ENCODE results near the gene ZFYVE1.
"Not testable (repeated sequence)": the region's sequence is repeated elsewhere in the genome, so short reads cannot be mapped to it uniquely, and the experiment has no call there.

The ZFYVE1 gene

GRCh38 chr14:72978856-72979255 lies 48.0 kb downstream of the ZFYVE1 start:
- H2AFZ ChIP-seq (ENCODE audit: low read length, unreplicated experiment): no peak overlapping the region
- no peaks in the 10 kb centered on the region for H3K79me2 ChIP-seq (ENCODE audit: control insufficient read depth, insufficient read depth, low read length, unreplicated experiment)
- no peaks in the 10 kb centered on the region for H3K4me1 ChIP-seq (ENCODE audit: control insufficient read depth, insufficient read depth, low read length, unreplicated experiment)
- H3K27me3 ChIP-seq (ENCODE audit: insufficient read depth, low read length): no peaks in the 10 kb centered on the region
- H3K36me3 ChIP-seq (ENCODE audit: insufficient read depth, low read length): peaks cover 10% of the 10 kb centered on the region; the same call in 1 of the 2 replicates
- H3K4me3 ChIP-seq (ENCODE audit: low read depth, low read length): no peak overlapping the region
- no peak overlapping the region for H3K27ac ChIP-seq (ENCODE audit: low read depth, low read length)

- H3K36me3 ChIP-seq (ENCODE audit: insufficient read depth, low read length): peaks cover 8% of the 10 kb centered on the region; the same call in 1 of the 2 replicates
- no peaks in the 10 kb centered on the region for H3K27me3 ChIP-seq (ENCODE audit: insufficient read depth, low read length)
- no peaks in the 10 kb centered on the region for H3K4me1 ChIP-seq (ENCODE audit: control insufficient read depth, insufficient read depth, low read length, unreplicated experiment)
- no peak overlapping the region for H2AFZ ChIP-seq (ENCODE audit: low read length, unreplicated experiment)
- H3K27ac ChIP-seq (ENCODE audit: low read depth, low read length): no peak overlapping the region
- no peak overlapping the region for H3K4me3 ChIP-seq (ENCODE audit: low read depth, low read length)
- no peaks in the 10 kb centered on the region for H3K79me2 ChIP-seq (ENCODE audit: control insufficient read depth, insufficient read depth, low read length, unreplicated experiment)
Measured at GRCh38 chr14:72975770-72976169, 51.1 kb downstream of the ZFYVE1 start.

- Histone ChIP-seq H3K4me1 (ENCODE audit: control insufficient read depth, insufficient read depth, low read length, unreplicated experiment) (no peaks in the 10 kb centered on the region), H3K4me3 (ENCODE audit: low read depth, low read length) (no peak overlapping the region), H3K27me3 (ENCODE audit: insufficient read depth, low read length) (no peaks in the 10 kb centered on the region), H3K36me3 (ENCODE audit: insufficient read depth, low read length) (peaks cover 8% of the 10 kb centered on the region; the same call in 1 of the 2 replicates), H3K79me2 (ENCODE audit: control insufficient read depth, insufficient read depth, low read length, unreplicated experiment) (no peaks in the 10 kb centered on the region), H3K27ac (ENCODE audit: low read depth, low read length) (no peak overlapping the region), H2AFZ (ENCODE audit: low read length, unreplicated experiment) (no peak overlapping the region)
Measured at GRCh38 chr14:72974661-72975060, 52.2 kb downstream of the ZFYVE1 start.

- no peaks in the 10 kb centered on the region for H3K79me2 ChIP-seq (ENCODE audit: control insufficient read depth, insufficient read depth, low read length, unreplicated experiment)
Measured at GRCh38 chr14:72970824-72971434, 56.0 kb downstream of the ZFYVE1 start.

GRCh38 chr14:72970058-72970630 lies 56.8 kb downstream of the ZFYVE1 start:
- no peak overlapping the region for H3K4me3 ChIP-seq (ENCODE audit: low read depth, low read length)
- H3K79me2 ChIP-seq (ENCODE audit: control insufficient read depth, insufficient read depth, low read length, unreplicated experiment): no peaks in the 10 kb centered on the region
- H3K27ac ChIP-seq (ENCODE audit: low read depth, low read length): no peak overlapping the region
- peaks cover 6% of the 10 kb centered on the region for H3K4me1 ChIP-seq (ENCODE audit: control insufficient read depth, insufficient read depth, low read length, unreplicated experiment)
- no peak overlapping the region for H2AFZ ChIP-seq (ENCODE audit: low read length, unreplicated experiment)
- no peaks in the 10 kb centered on the region for H3K27me3 ChIP-seq (ENCODE audit: insufficient read depth, low read length)
- peaks cover 9% of the 10 kb centered on the region; the same call in 1 of the 2 replicates for H3K36me3 ChIP-seq (ENCODE audit: insufficient read depth, low read length)

More at GRCh38 chr14:72970824-72971434, 56.0 kb downstream of the ZFYVE1 start:
- Histone ChIP-seq H2AFZ (ENCODE audit: low read length, unreplicated experiment) (no peak overlapping the region), H3K27ac (ENCODE audit: low read depth, low read length) (no peak overlapping the region), H3K4me3 (ENCODE audit: low read depth, low read length) (no peak overlapping the region), H3K4me1 (ENCODE audit: control insufficient read depth, insufficient read depth, low read length, unreplicated experiment) (no peaks in the 10 kb centered on the region), H3K27me3 (ENCODE audit: insufficient read depth, low read length) (no peaks in the 10 kb centered on the region), H3K36me3 (ENCODE audit: insufficient read depth, low read length) (peaks cover 13% of the 10 kb centered on the region; the same call in 1 of the 2 replicates)

GRCh38 chr14:72968316-72968715 lies 58.6 kb downstream of the ZFYVE1 start:
- H3K4me1 ChIP-seq (ENCODE audit: control insufficient read depth, insufficient read depth, low read length, unreplicated experiment): peaks cover 11% of the 10 kb centered on the region

GRCh38 chr14:72966038-72966437 lies 60.9 kb downstream of the ZFYVE1 start:
- H3K27me3 ChIP-seq (ENCODE audit: insufficient read depth, low read length): no peaks in the 10 kb centered on the region
- peaks cover 14% of the 10 kb centered on the region for H3K4me1 ChIP-seq (ENCODE audit: control insufficient read depth, insufficient read depth, low read length, unreplicated experiment)
- no peaks in the 10 kb centered on the region for H3K79me2 ChIP-seq (ENCODE audit: control insufficient read depth, insufficient read depth, low read length, unreplicated experiment)
- H3K4me3 ChIP-seq (ENCODE audit: low read depth, low read length): no peak overlapping the region
- H2AFZ ChIP-seq (ENCODE audit: low read length, unreplicated experiment): no peak overlapping the region
- H3K27ac ChIP-seq (ENCODE audit: low read depth, low read length): no peak overlapping the region
- peaks cover 6% of the 10 kb centered on the region; the same call in 1 of the 2 replicates for H3K36me3 ChIP-seq (ENCODE audit: insufficient read depth, low read length)

More at GRCh38 chr14:72968316-72968715, 58.6 kb downstream of the ZFYVE1 start:
- Histone ChIP-seq H2AFZ (ENCODE audit: low read length, unreplicated experiment) (no peak overlapping the region), H3K4me3 (ENCODE audit: low read depth, low read length) (no peak overlapping the region), H3K79me2 (ENCODE audit: control insufficient read depth, insufficient read depth, low read length, unreplicated experiment) (no peaks in the 10 kb centered on the region), H3K27me3 (ENCODE audit: insufficient read depth, low read length) (no peaks in the 10 kb centered on the region), H3K27ac (ENCODE audit: low read depth, low read length) (no peak overlapping the region), H3K36me3 (ENCODE audit: insufficient read depth, low read length) (peaks cover 6% of the 10 kb centered on the region; the same call in 1 of the 2 replicates)

GRCh38 chr14:72965249-72965648 lies 61.7 kb downstream of the ZFYVE1 start:
- H3K27ac ChIP-seq (ENCODE audit: low read depth, low read length): no peak overlapping the region
- H3K79me2 ChIP-seq (ENCODE audit: control insufficient read depth, insufficient read depth, low read length, unreplicated experiment): no peaks in the 10 kb centered on the region
- no peaks in the 10 kb centered on the region for H3K27me3 ChIP-seq (ENCODE audit: insufficient read depth, low read length)
- H3K36me3 ChIP-seq (ENCODE audit: insufficient read depth, low read length): peaks cover 6% of the 10 kb centered on the region; the same call in 1 of the 2 replicates
- H3K4me3 ChIP-seq (ENCODE audit: low read depth, low read length): no peak overlapping the region
- peaks cover 14% of the 10 kb centered on the region for H3K4me1 ChIP-seq (ENCODE audit: control insufficient read depth, insufficient read depth, low read length, unreplicated experiment)
- no peak overlapping the region for H2AFZ ChIP-seq (ENCODE audit: low read length, unreplicated experiment)

GRCh38 chr14:72962829-72963312 lies 64.0 kb downstream of the ZFYVE1 start:
- H3K79me2 ChIP-seq (ENCODE audit: control insufficient read depth, insufficient read depth, low read length, unreplicated experiment): no peaks in the 10 kb centered on the region
- peak overlapping the region; percentile 32 for H3K27ac ChIP-seq (ENCODE audit: low read depth, low read length)
- no peak overlapping the region for H2AFZ ChIP-seq (ENCODE audit: low read length, unreplicated experiment)
- H3K36me3 ChIP-seq (ENCODE audit: insufficient read depth, low read length): no peaks in the 10 kb centered on the region
- no peaks in the 10 kb centered on the region for H3K27me3 ChIP-seq (ENCODE audit: insufficient read depth, low read length)
- H3K4me3 ChIP-seq (ENCODE audit: low read depth, low read length): no peak overlapping the region
- H3K4me1 ChIP-seq (ENCODE audit: control insufficient read depth, insufficient read depth, low read length, unreplicated experiment): peaks cover 14% of the 10 kb centered on the region

- H3K79me2 ChIP-seq (ENCODE audit: control insufficient read depth, insufficient read depth, low read length, unreplicated experiment); H3K27me3 ChIP-seq (ENCODE audit: insufficient read depth, low read length); H3K4me3 ChIP-seq (ENCODE audit: low read depth, low read length); H2AFZ ChIP-seq (ENCODE audit: low read length, unreplicated experiment); H3K36me3 ChIP-seq (ENCODE audit: insufficient read depth, low read length); H3K27ac ChIP-seq (ENCODE audit: low read depth, low read length): not testable (repeated sequence)
- H3K4me1 ChIP-seq (ENCODE audit: control insufficient read depth, insufficient read depth, low read length, unreplicated experiment): peaks cover 14% of the 10 kb centered on the region
Measured at GRCh38 chr14:72962336-72962754, 64.6 kb downstream of the ZFYVE1 start.
